A673 (cell line): ENCODE data around the gene TMEM132C.

Source experiments
- CTCF ChIP-seq: fragments of 300-800, 200-600 bp; sonication (generic); conservative IDR thresholded peaks from 2 replicates; pipeline ENCODE4 v1.5.1; 2017; ENCODE audit warnings: low read depth, mild to moderate bottlenecking, antibody characterized with exemption, low read length, moderate library complexity, mixed read lengths
- EZH2 ChIP-seq: fragments of 200-600 bp; sonication (generic); IDR thresholded peaks from 2 replicates; pipeline ENCODE4 v1.6.1; 2017; ENCODE audit warnings: borderline replicate concordance, low read depth, mild to moderate bottlenecking, mixed read lengths, antibody characterized with exemption, low read length; ENCODE audit not compliant: poor library complexity, severe bottlenecking

- TF ChIP-seq CTCF (no peak), EZH2 (no peak)
Measured at GRCh38 chr12:128509170-128509569, 242.2 kb downstream of the TMEM132C start.
